Measurements from ENCODE around the gene SYT10. TPM values are rescaled to one million over a fixed set of nuclear protein-coding genes. Genes with fewer than 3 reads are reported as not detected.
"Not testable (repeated sequence)": the region's sequence is repeated elsewhere in the genome, so short reads cannot be mapped to it uniquely, and the experiment has no call there.

The SYT10 gene
- total RNA-seq, 1 experiment from 2014 or later: not detected

DNA sequence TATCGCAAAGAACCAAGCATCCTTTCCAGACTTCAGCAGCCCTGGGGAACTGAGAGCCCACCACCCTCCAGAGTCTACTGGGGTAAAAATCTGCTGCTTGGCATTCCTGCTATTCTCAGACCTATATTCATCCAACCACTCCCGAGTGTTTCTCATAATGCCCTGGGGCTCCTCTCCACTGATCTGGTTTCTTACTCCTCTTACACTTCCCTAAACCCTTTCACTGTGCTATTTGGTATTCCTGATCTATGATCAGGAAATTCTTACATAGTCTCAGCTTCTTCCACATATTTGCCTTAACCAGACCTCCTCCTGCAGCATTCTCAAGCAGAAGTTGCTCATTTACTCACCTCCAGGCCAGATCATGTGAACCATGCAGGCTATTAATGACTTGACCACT, 82.4 kb downstream of the SYT10 start:
- no peaks in the 10 kb centered on the region for H3K27me3 ChIP-seq (replicated peaks; ENCODE audit: control insufficient read depth, insufficient read depth, low read length)
- CTCF ChIA-PET: no interaction called here

DNA sequence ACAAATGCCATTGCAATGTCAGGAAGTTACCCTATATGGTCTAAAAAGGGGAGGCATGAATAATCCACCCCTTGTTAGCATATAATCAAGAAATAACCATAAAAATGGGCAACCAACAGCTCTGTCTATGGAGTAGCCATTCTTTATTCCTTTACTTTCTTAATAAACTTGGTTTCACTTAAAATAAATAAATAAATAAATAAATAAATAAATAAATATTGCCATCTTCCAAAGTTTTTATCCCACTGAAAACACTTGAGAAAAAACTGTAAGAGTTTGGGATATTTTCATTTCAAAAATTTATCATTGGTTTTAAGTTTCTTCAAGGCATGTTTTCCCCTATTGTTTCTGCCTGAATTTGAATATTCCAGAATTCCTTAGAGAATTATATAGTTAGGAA, 89.8 kb downstream of the SYT10 start:
- Mint-ChIP-seq H3K9me3 (ENCODE audit: unreplicated experiment) (no peaks in the 10 kb centered on the region), H3K27me3 (ENCODE audit: insufficient read depth, unreplicated experiment) (no peaks in the 10 kb centered on the region), H3K4me1 (ENCODE audit: low read depth, unreplicated experiment) (no peaks in the 10 kb centered on the region), H3K36me3 (ENCODE audit: insufficient read depth, unreplicated experiment) (no peaks in the 10 kb centered on the region), H3K27ac (ENCODE audit: unreplicated experiment) (no peak overlapping the region), H3K4me3 (ENCODE audit: unreplicated experiment) (no peak overlapping the region)
- DNase-seq: no peak
- Histone ChIP-seq H3K9me3 (no peaks in the 10 kb centered on the region), H3K27me3 (replicated peaks; ENCODE audit: control insufficient read depth, insufficient read depth, low read length) (no peaks in the 10 kb centered on the region), H3K36me3 (ENCODE audit: control insufficient read depth, insufficient read depth, low read length) (no peaks in the 10 kb centered on the region), H3K4me1 (no peaks in the 10 kb centered on the region), H3K4me3 (ENCODE audit: low read depth, low read length) (no peak overlapping the region)
- BruUV-seq (replicated peaks): no TSS peak
- ChIA-PET CTCF (no interaction called here), POLR2A (no interaction called here)
- TF ChIP-seq, protein P1, sequence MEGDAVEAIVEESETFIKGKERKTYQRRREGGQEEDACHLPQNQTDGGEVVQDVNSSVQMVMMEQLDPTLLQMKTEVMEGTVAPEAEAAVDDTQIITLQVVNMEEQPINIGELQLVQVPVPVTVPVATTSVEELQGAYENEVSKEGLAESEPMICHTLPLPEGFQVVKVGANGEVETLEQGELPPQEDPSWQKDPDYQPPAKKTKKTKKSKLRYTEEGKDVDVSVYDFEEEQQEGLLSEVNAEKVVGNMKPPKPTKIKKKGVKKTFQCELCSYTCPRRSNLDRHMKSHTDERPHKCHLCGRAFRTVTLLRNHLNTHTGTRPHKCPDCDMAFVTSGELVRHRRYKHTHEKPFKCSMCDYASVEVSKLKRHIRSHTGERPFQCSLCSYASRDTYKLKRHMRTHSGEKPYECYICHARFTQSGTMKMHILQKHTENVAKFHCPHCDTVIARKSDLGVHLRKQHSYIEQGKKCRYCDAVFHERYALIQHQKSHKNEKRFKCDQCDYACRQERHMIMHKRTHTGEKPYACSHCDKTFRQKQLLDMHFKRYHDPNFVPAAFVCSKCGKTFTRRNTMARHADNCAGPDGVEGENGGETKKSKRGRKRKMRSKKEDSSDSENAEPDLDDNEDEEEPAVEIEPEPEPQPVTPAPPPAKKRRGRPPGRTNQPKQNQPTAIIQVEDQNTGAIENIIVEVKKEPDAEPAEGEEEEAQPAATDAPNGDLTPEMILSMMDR (IDR thresholded peaks at IDR 0.05; ENCODE audit: insufficient read depth in 1 of 2, low read depth in 1 of 2, low read length in 1 of 2, severe bottlenecking in 1 of 2, unreplicated experiment in 1 of 2): no peak
- intact Hi-C loops (cut with micrococcal nuclease; ENCODE audit: unreplicated experiment): no loop called here

More for the DNA sequence above, 82.4 kb downstream of the SYT10 start:
- intact Hi-C loops (cut with micrococcal nuclease; ENCODE audit: unreplicated experiment): no loop called here
- H3K4me3 Mint-ChIP-seq (ENCODE audit: unreplicated experiment): no peak overlapping the region
- no peaks in the 10 kb centered on the region for H3K9me3 Mint-ChIP-seq (ENCODE audit: unreplicated experiment)
- H3K4me1 ChIP-seq: no peaks in the 10 kb centered on the region
- H3K27me3 Mint-ChIP-seq (ENCODE audit: insufficient read depth, unreplicated experiment): no peaks in the 10 kb centered on the region
- H3K27ac Mint-ChIP-seq (ENCODE audit: unreplicated experiment): no peak overlapping the region
- no TSS peak for BruUV-seq (replicated peaks)
- H3K36me3 Mint-ChIP-seq (ENCODE audit: insufficient read depth, unreplicated experiment): no peaks in the 10 kb centered on the region
- H3K4me1 Mint-ChIP-seq (ENCODE audit: low read depth, unreplicated experiment): no peaks in the 10 kb centered on the region
- DNase-seq: no peak
- no peak overlapping the region for H3K4me3 ChIP-seq (ENCODE audit: low read depth, low read length)
- H3K36me3 ChIP-seq (ENCODE audit: control insufficient read depth, insufficient read depth, low read length): no peaks in the 10 kb centered on the region
- H3K9me3 ChIP-seq: no peaks in the 10 kb centered on the region
- TF ChIP-seq, protein P1 (IDR thresholded peaks at IDR 0.05; ENCODE audit: insufficient read depth in 1 of 2, low read depth in 1 of 2, low read length in 1 of 2, severe bottlenecking in 1 of 2, unreplicated experiment in 1 of 2): no peak
- POLR2A ChIA-PET: no interaction called here

DNA sequence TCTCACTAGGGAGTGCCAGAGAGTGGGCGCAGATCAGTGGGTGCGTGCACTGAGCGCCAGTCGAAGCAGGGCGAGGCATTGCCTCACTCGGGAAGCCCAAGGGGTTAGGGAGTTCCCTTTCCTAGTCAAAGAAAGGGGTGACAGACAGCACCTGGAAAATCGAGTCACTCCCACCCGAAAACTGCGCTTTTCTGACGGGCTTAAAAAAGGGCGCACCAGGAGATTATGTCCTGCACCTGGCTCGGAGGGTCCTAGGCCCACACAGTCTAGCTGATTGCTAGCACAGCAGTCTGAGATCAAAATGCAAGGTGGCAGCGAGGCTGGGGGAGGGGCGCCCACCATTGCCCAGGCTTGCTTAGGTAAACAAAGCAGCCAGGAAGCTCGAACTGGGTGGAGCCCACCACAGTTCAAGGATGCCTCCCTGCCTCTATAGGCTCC, 107.6 kb downstream of the SYT10 start:
- intact Hi-C loops (cut with micrococcal nuclease; ENCODE audit: unreplicated experiment); H3K4me3 ChIP-seq (ENCODE audit: low read depth, low read length); H3K9me3 ChIP-seq; H3K36me3 ChIP-seq (ENCODE audit: control insufficient read depth, insufficient read depth, low read length); H3K27me3 Mint-ChIP-seq (ENCODE audit: insufficient read depth, unreplicated experiment); BruUV-seq (replicated peaks); H3K4me1 Mint-ChIP-seq (ENCODE audit: low read depth, unreplicated experiment); H3K9me3 Mint-ChIP-seq (ENCODE audit: unreplicated experiment); H3K4me1 ChIP-seq; DNase-seq; CTCF ChIA-PET; POLR2A ChIA-PET; H3K27ac Mint-ChIP-seq (ENCODE audit: unreplicated experiment); H3K4me3 Mint-ChIP-seq (ENCODE audit: unreplicated experiment); H3K27me3 ChIP-seq (replicated peaks; ENCODE audit: control insufficient read depth, insufficient read depth, low read length); H3K36me3 Mint-ChIP-seq (ENCODE audit: insufficient read depth, unreplicated experiment): not testable (repeated sequence)

DNA sequence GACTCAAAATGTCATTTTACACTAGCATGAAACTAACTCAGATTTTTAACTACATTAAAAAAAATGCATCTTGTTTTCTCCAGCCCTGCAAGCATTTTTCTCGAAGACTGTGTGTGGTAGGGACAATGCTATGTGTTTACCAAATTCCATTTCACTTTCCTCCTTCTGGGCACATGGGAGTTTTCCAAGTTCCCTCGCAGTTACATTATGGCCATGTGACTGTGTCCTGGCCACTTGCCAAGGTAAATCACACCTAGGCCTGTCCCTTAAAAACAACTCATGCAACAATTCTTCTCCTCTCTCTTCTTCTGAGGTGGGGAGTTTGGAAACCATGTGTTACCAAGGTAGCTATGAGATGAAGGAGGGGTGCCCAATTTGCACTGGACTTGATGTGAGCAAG, 108.7 kb downstream of the SYT10 start:
- CTCF ChIA-PET: no interaction called here
- TF ChIP-seq, protein P1 (IDR thresholded peaks at IDR 0.05; ENCODE audit: insufficient read depth in 1 of 2, low read depth in 1 of 2, low read length in 1 of 2, severe bottlenecking in 1 of 2, unreplicated experiment in 1 of 2): no peak
- Histone ChIP-seq H3K4me3 (ENCODE audit: low read depth, low read length) (no peak overlapping the region), H3K9me3 (no peaks in the 10 kb centered on the region), H3K4me1 (0 out of 2 replicates have a peak, but pooled peaks cover 3% of the 10 kb centered on the region), H3K36me3 (ENCODE audit: control insufficient read depth, insufficient read depth, low read length) (no peaks in the 10 kb centered on the region), H3K27me3 (replicated peaks; ENCODE audit: control insufficient read depth, insufficient read depth, low read length) (no peaks in the 10 kb centered on the region)
- POLR2A ChIA-PET: no interaction called here
- intact Hi-C loops (cut with micrococcal nuclease; ENCODE audit: unreplicated experiment): no loop called here
- no peak overlapping the region for H3K27ac Mint-ChIP-seq (ENCODE audit: unreplicated experiment)
- no peaks in the 10 kb centered on the region for H3K27me3 Mint-ChIP-seq (ENCODE audit: insufficient read depth, unreplicated experiment)
- H3K9me3 Mint-ChIP-seq (ENCODE audit: unreplicated experiment): no peaks in the 10 kb centered on the region
- no peaks in the 10 kb centered on the region for H3K4me1 Mint-ChIP-seq (ENCODE audit: low read depth, unreplicated experiment)
- no peaks in the 10 kb centered on the region for H3K36me3 Mint-ChIP-seq (ENCODE audit: insufficient read depth, unreplicated experiment)
- no peak for DNase-seq
- no peak overlapping the region for H3K4me3 Mint-ChIP-seq (ENCODE audit: unreplicated experiment)
- no TSS peak for BruUV-seq (replicated peaks)

Measured in Caco-2 (cell line).